KOPT-K1 (cell line): ENCODE data around the gene RBSN.
A peak's percentile ranks its signal among the peaks of the same experiment; 100 is the strongest.

Experiments used
- H3K27ac ChIP-seq: fragments of 200-600 bp; sonication (generic); 2 replicates; pipeline ENCODE4 v1.5.1; 2016; ENCODE audit warnings: antibody characterized with exemption, mild to moderate bottlenecking, low read depth, low read length; ENCODE audit not compliant: poor library complexity, severe bottlenecking
- H3K36me3 ChIP-seq: fragments of 200-600 bp; sonication (generic); 2 replicates; pipeline ENCODE4 v1.5.1; 2017; ENCODE audit warnings: antibody characterized with exemption, mild to moderate bottlenecking, low read length, moderate library complexity; ENCODE audit not compliant: insufficient read depth
- H3K9me3 ChIP-seq: fragments of 200-600 bp; sonication (generic); 2 replicates; pipeline ENCODE4 v1.5.1; 2017; ENCODE audit warnings: antibody characterized with exemption, low read length, mild to moderate bottlenecking; ENCODE audit not compliant: insufficient read depth, poor library complexity, severe bottlenecking

Gene RBSN

GRCh38 chr3:15110206-15110605, 11.3 kb upstream of the RBSN start:
- no peaks in the 10 kb centered on the region for H3K9me3 ChIP-seq
- no peaks in the 10 kb centered on the region for H3K36me3 ChIP-seq
- H3K27ac ChIP-seq, result no peak overlapping the region

DNA sequence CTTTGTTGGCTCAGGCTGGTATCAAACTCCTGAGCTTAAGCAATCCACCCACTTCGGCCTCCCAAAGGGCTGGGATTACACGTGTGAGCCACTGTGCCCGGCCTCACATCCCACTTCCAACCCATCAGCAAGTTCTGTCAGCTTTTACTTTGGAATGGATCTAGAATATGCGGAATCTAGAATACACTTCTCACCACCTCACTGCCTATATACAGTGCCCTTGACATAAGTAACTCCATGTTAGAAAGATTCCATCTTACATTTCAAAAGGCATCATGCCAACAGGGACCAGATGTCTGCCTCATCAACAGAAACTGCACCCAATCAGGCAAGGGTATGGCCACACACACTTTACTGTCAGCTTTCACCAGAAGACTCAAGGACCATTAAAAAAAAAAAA, 9.9 kb upstream of the RBSN start:
- no peak overlapping the region for H3K27ac ChIP-seq
- no peaks in the 10 kb centered on the region for H3K36me3 ChIP-seq
- no peaks in the 10 kb centered on the region for H3K9me3 ChIP-seq

DNA sequence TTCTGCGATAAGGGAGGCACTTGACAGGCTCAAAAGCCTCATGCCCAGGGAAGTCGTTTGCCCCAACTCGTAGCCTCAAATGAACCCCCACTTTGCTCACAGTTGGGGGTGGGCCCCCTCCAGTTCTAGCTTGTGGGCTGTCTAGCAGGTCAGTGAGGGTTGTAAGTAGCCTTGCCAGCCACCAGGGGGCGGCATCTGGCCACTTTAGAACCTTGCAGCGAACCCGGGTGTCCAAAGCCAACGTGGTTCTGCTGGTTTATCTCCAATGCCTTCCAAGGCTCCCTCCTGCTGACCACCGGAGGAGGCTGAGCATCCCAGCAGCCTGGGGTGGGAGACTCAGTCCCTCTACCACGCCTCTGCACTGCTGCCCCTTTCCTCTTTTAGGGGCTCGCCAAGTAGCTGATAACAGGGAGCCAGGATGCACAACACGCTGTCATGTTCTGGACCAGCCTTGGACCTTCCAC, 9.2 kb upstream of the RBSN start:
- no peaks in the 10 kb centered on the region for H3K36me3 ChIP-seq
- no peak overlapping the region for H3K27ac ChIP-seq
- no peaks in the 10 kb centered on the region for H3K9me3 ChIP-seq

- no peaks in the 10 kb centered on the region for H3K9me3 ChIP-seq
- H3K27ac ChIP-seq, result no peak overlapping the region
- no peaks in the 10 kb centered on the region for H3K36me3 ChIP-seq
These were observed 8.4 kb upstream of the RBSN start for GRCh38 chr3:15107075-15107947.

GRCh38 chr3:15102836-15103235, 3.9 kb upstream of the RBSN start:
- Histone ChIP-seq H3K27ac (no peak overlapping the region), H3K36me3 (no peaks in the 10 kb centered on the region), H3K9me3 (no peaks in the 10 kb centered on the region)

GRCh38 chr3:15102256-15102655, 3.3 kb upstream of the RBSN start:
- H3K36me3 ChIP-seq, result no peaks in the 10 kb centered on the region
- no peak overlapping the region for H3K27ac ChIP-seq
- no peaks in the 10 kb centered on the region for H3K9me3 ChIP-seq

DNA sequence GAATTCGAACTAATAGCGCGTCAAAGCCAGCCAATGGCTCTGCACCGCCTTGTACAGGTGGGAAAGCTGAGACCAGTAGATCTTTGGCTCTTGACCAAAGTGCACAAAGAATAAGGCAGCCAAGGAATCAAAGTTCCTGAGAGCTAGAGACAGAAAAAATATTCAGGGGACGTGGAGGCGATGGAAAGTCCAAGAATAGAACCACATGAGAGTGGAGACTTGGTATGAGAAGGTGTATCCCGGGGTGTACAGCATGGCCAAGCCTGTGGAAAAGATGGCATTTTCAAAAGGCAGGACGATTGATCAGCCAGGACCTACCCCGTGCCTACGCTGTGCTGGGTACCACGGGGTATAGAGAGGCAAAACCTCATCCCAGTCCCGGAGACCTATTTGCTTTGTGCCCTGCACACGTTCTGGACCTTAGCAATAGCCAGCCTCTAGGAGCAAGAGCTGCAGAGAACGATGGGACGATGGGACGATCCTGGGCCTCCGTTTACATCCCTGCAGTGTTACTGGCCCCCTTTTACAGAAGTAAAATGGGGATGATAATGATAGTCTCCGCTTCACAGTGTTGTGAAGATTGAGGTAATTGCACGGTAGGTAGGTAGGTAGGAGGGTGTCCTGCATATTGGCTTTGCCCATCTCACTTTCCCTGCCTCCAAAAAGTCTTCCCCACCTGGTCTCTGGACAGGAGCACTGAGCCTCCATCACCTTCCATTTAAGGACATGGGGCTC, 583 bp upstream of the RBSN start:
- peak overlapping the region; percentile 83 for H3K27ac ChIP-seq
- H3K9me3 ChIP-seq, result no peaks in the 10 kb centered on the region

DNA sequence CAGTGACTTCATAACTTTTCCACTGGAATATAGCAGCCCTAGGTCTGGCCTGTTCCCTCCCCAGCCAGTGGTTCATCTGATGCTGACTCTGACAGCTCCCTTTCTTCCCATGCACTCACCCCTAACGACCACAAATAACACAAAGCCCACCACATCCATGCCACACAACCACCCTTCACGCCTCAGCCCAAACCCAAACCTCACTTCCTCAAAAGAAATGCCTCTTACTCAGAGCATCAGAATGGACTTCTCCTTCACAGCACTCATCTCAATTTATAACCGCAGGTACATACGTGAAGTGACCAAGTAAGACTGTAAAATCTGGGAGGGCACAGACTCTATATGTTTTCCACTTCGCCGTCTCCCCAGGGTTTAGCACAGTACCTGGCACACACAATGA, 1.1 kb downstream of the RBSN start:
- Histone ChIP-seq H3K27ac (no peak overlapping the region), H3K36me3 (peaks cover 36% of the 10 kb centered on the region), H3K9me3 (no peaks in the 10 kb centered on the region)

More for the DNA sequence above, 583 bp upstream of the RBSN start:
- peaks cover 20% of the 10 kb centered on the region for H3K36me3 ChIP-seq

DNA sequence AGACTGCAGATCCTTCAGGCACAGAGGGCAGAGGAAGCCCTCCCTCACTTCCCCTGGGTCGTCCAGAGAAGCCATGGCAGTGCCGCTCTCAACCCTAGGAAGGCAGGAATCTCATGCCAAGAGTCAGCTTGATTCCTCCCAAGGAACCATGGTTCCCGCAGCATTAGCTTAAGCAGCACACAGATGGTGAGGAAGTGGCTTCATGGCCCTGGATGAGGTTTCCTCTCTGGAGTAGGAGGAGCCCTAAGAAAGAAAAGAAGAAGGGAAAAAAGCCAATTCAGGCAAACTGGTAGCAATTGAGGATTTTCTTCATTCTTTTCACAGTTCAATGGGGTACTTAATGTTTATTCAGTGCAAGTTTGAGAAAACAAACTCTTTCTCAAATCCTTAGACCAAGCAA, 2.9 kb downstream of the RBSN start:
- H3K27ac ChIP-seq, result no peak overlapping the region
- peaks cover 36% of the 10 kb centered on the region for H3K36me3 ChIP-seq
- no peaks in the 10 kb centered on the region for H3K9me3 ChIP-seq

- no peak overlapping the region for H3K27ac ChIP-seq
- peaks cover 45% of the 10 kb centered on the region for H3K36me3 ChIP-seq
- H3K9me3 ChIP-seq, result no peaks in the 10 kb centered on the region
These were observed 4.6 kb downstream of the RBSN start for GRCh38 chr3:15094187-15094875.

DNA sequence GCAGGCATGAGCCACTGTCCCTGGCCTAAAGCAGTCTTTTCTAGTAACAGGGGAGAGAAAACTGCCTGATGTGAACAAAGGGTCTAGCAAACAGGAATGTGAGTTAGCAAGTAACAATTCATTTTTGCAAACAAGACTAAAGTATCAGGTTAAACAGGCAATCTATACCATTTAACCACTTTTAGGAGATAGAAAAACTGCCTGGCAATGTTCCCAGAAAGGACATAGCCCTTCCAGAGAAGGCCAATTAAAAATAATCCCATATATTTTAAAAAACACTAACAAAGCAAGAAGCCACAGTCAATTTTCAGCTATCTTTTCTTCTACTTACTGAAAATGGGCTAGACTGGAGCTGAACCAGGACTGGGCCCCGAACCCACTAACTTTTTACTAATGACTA, 6.3 kb downstream of the RBSN start:
- Histone ChIP-seq H3K36me3 (peaks cover 52% of the 10 kb centered on the region), H3K9me3 (no peaks in the 10 kb centered on the region), H3K27ac (no peak overlapping the region)

- Histone ChIP-seq H3K27ac (no peak overlapping the region), H3K36me3 (peaks cover 58% of the 10 kb centered on the region), H3K9me3 (no peaks in the 10 kb centered on the region)
These were observed 7.4 kb downstream of the RBSN start for GRCh38 chr3:15091575-15091974.

DNA sequence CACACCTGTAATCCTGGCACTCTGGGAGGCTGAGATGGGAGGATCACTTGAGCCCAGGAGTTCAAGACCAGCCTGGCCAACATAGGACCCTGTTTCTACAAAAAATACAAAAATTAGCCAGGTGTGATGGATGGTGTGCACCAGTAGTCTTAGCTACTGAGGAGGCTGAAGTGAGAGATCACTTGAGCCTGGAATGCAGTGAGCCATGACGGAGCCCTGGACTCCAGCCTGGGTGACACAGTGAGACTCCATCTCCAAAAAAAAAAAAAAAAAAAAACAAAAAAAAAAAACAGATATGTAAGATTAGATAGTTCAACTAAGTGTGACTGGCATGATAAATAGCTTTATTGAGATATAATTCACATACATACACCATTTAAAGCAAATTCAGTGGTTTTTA, 9.7 kb downstream of the RBSN start:
- peaks cover 57% of the 10 kb centered on the region for H3K36me3 ChIP-seq
- no peaks in the 10 kb centered on the region for H3K9me3 ChIP-seq
- H3K27ac ChIP-seq, result no peak overlapping the region

DNA sequence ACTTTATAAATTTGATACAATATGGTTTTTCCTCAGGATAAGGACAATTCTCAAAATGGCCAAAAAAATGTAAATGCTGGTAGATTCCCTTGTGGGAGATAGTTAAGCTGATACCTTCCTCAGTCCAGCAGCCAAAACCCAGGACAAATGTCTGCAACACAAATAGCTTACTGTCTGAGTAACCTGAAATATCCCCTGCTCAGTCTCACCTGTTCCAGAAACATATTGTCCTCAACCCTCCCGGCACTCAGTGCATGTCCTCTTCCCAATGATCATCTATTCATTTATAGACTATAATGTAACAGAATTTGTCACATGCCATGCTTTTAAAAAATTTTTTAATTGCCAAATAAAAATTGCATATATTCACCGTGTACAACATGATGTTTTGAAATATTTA, 12.2 kb downstream of the RBSN start:
- Histone ChIP-seq H3K9me3 (no peaks in the 10 kb centered on the region), H3K36me3 (peaks cover 70% of the 10 kb centered on the region)

DNA sequence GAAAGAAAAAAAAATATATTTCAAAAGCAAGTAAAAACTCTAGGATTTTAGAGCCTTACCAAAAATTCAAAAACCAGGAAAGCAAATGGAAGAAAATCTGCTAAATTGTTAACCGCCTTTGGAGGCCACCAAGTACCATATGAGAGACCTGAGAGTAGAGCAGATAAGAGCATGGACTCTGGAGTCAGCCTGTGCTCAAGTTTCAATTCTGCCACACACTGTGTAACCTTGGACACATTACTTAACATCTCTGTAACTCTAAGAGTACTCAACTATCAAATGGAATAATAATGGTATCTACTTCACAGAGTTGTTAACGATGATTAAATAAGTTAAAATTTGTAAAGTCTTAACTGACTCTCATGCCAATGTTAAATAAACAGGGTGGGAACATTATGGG, 12.7 kb downstream of the RBSN start:
- peaks cover 75% of the 10 kb centered on the region for H3K36me3 ChIP-seq
- H3K27ac ChIP-seq, result no peak overlapping the region
- H3K9me3 ChIP-seq, result no peaks in the 10 kb centered on the region

More for the DNA sequence above, 12.2 kb downstream of the RBSN start:
- H3K27ac ChIP-seq, result no peak overlapping the region
